Measurements from ENCODE around the gene NUFIP2.
"Not testable (repeated sequence)": the region's sequence is repeated elsewhere in the genome, so short reads cannot be mapped to it uniquely, and the experiment has no call there.

Gene NUFIP2

GRCh38 chr17:29235904-29236303, 58.0 kb downstream of the NUFIP2 start:
- no peak for DNase-seq

- DNase-seq, result not testable (repeated sequence)
These were observed 59.0 kb downstream of the NUFIP2 start for GRCh38 chr17:29234972-29235371.

- no peak for DNase-seq
These were observed 60.6 kb downstream of the NUFIP2 start for GRCh38 chr17:29233301-29233700.

GRCh38 chr17:29225396-29225795, 68.6 kb downstream of the NUFIP2 start:
- DNase-seq, result no peak

- not testable (repeated sequence) for DNase-seq
These were observed 72.6 kb downstream of the NUFIP2 start for GRCh38 chr17:29221338-29221737.

- peak; percentile 76 for DNase-seq
These were observed 74.4 kb downstream of the NUFIP2 start for GRCh38 chr17:29219378-29220047.

GRCh38 chr17:29216856-29217255, 77.1 kb downstream of the NUFIP2 start:
- no peak for DNase-seq

GRCh38 chr17:29216181-29216580, 77.8 kb downstream of the NUFIP2 start:
- no peak for DNase-seq

GRCh38 chr17:29215717-29216116, 78.2 kb downstream of the NUFIP2 start:
- no peak for DNase-seq

- no peak for DNase-seq
These were observed 78.8 kb downstream of the NUFIP2 start for GRCh38 chr17:29215174-29215573.

GRCh38 chr17:29214215-29215146, 79.5 kb downstream of the NUFIP2 start:
- no peak for DNase-seq

GRCh38 chr17:29212681-29213121, 81.2 kb downstream of the NUFIP2 start:
- no peak for DNase-seq

GRCh38 chr17:29212094-29212631, 81.8 kb downstream of the NUFIP2 start:
- DNase-seq, result no peak

GRCh38 chr17:29210879-29211278, 83.1 kb downstream of the NUFIP2 start:
- DNase-seq, result no peak

GRCh38 chr17:29209073-29209472, 84.9 kb downstream of the NUFIP2 start:
- no peak for DNase-seq

GRCh38 chr17:29207975-29208374, 86.0 kb downstream of the NUFIP2 start:
- DNase-seq, result no peak
